Measurements from ENCODE around the gene CAMSAP2. TPM values are rescaled to one million over a fixed set of nuclear protein-coding genes. Genes with fewer than 3 reads are reported as not detected.

The CAMSAP2 gene
- total and polyA plus RNA-seq, 2 of the 8 experiments (the other 6 are each of a cell fraction or from before 2014, with no cell fraction given): 4.2 to 27.6 TPM

GRCh38 chr1:200892546-200892945 is 153.9 kb downstream of the CAMSAP2 start (continued):
- TF ChIP-seq RAD21 (IDR thresholded peaks at IDR 0.05 in 1 of 2, conservative IDR thresholded peaks at IDR 0.05 in 1 of 2; ENCODE audit: low read depth in 2 of 2, low read length in 2 of 2): no peak
- TF ChIP-seq CTCF (IDR thresholded peaks at IDR 0.05; ENCODE audit: control extremely low read depth in 1 of 3, insufficient read depth in 1 of 3, low read depth in 1 of 3, low read length in 3 of 3): no peak
- no peak for TF ChIP-seq SIN3A (conservative IDR thresholded peaks at IDR 0.05 in 1 of 2, IDR thresholded peaks at IDR 0.05 in 1 of 2; ENCODE audit: low read depth in 1 of 2, low read length in 2 of 2)
